Stomach (tissue), 4 donors: Measurements from ENCODE around the gene PDIA5.

Experiments
- CTCF ChIP-seq, 7 experiments: fragments of 450-650 bp in 4 of 7; fragments of 200-600 bp in 3 of 7; sonication (generic) in 3 of 7; IDR thresholded peaks; one replicate each; pipeline ENCODE4 v1.5.1; 2016 to 2019; ENCODE audit warnings: antibody characterized with exemption in 7 of 7, control low read depth in 2 of 7, mild to moderate bottlenecking in 1 of 7
- POLR2AphosphoS5 ChIP-seq, 3 donors: sonication (generic); formaldehyde crosslinking; IDR thresholded peaks; one replicate each; pipeline ENCODE4 v1.6.1; 2016; ENCODE audit warnings: antibody characterized with exemption in 3 of 3

- TF ChIP-seq CTCF (IDR thresholded peaks at IDR 0.05): no peak
- TF ChIP-seq POLR2AphosphoS5 (IDR thresholded peaks at IDR 0.05): no peak
Measured at GRCh38 chr3:123085293-123085931, 18.6 kb downstream of the PDIA5 start.
